ENCODE measurements around the gene DEDD2.

GRCh38 chr19:42161616-42162263 lies 55.7 kb downstream of the DEDD2 start:
- TF ChIP-seq CTCF (IDR thresholded peaks at IDR 0.05; ENCODE audit: extremely low read depth in 1 of 2, insufficient read depth in 1 of 2, low read depth in 1 of 2, low read length in 2 of 2): no peak
- TF ChIP-seq EZH2 (IDR thresholded peaks at IDR 0.05; ENCODE audit: borderline replicate concordance, low read depth, low read length, severe bottlenecking): no peak

Measured in endothelial cell of umbilical vein (primary cell).